DND-41 (cell line): ENCODE results near the gene ANKRD28.

Experiments used
- ATAC-seq: fragments of 200-7000 bp; cut with Tn5 transposase; 3 replicates; pipeline ENCODE4 v1.9.1; 2021; ENCODE audit warnings: low read depth; ENCODE audit not compliant: insufficient read depth
- DNase-seq: peaks from one replicate; pipeline ENCODE4 v3.0.0-alpha.2; 2020
- H2AFZ ChIP-seq: 2 replicates; pipeline ENCODE4 v1.6.0; 2012; ENCODE audit warnings: low read depth, low read length
- H3K27ac ChIP-seq: 2 replicates; pipeline ENCODE4 v1.5.1; 2012; ENCODE audit warnings: low read length, inconsistent platforms
- H3K27me3 ChIP-seq: fragments of 200-600 bp; sonication (generic); 2 replicates; pipeline ENCODE4 v1.6.0; 2012; ENCODE audit warnings: low read length, mild to moderate bottlenecking, inconsistent platforms; ENCODE audit not compliant: insufficient read depth, poor library complexity
- H3K36me3 ChIP-seq: 2 replicates; pipeline ENCODE4 v1.5.1; 2012; ENCODE audit warnings: low read length, inconsistent platforms; ENCODE audit not compliant: insufficient read depth
- H3K4me1 ChIP-seq: 2 replicates; pipeline ENCODE4 v1.5.1; 2012; ENCODE audit warnings: mild to moderate bottlenecking, low read length; ENCODE audit not compliant: insufficient read depth
- H3K4me2 ChIP-seq: 2 replicates; pipeline ENCODE4 v1.6.0; 2012; ENCODE audit warnings: mild to moderate bottlenecking, moderate library complexity, low read length, inconsistent platforms; ENCODE audit not compliant: insufficient read depth
- H3K4me3 ChIP-seq, 2 experiments: fragments of 200-600 bp in 1 of 2; shearing (Covaris generic) in 1 of 2; 2 replicates each; pipeline ENCODE4 v1.5.1; 2012 to 2016; ENCODE audit warnings: inconsistent platforms in 2 of 2, low read length in 2 of 2, mild to moderate bottlenecking in 2 of 2, low read depth in 1 of 2, moderate library complexity in 1 of 2
- H3K79me2 ChIP-seq: 2 replicates; pipeline ENCODE4 v1.6.0; 2012; ENCODE audit warnings: low read length, inconsistent platforms; ENCODE audit not compliant: insufficient read depth
- H3K9ac ChIP-seq: 2 replicates; pipeline ENCODE4 v1.6.0; 2012; ENCODE audit warnings: low read depth, mild to moderate bottlenecking, inconsistent platforms, low read length, moderate library complexity
- H3K9me3 ChIP-seq: 2 replicates; pipeline ENCODE4 v1.5.1; 2012; ENCODE audit warnings: low read length, moderate library complexity, mild to moderate bottlenecking, inconsistent platforms; ENCODE audit not compliant: insufficient read depth, severe bottlenecking
- H4K20me1 ChIP-seq: 2 replicates; pipeline ENCODE4 v1.6.0; 2012; ENCODE audit warnings: low read length; ENCODE audit not compliant: insufficient read depth
- CTCF ChIP-seq: IDR thresholded peaks from 2 replicates; pipeline ENCODE4 v1.5.1; 2012; ENCODE audit warnings: borderline replicate concordance, low read length, moderate library complexity, mild to moderate bottlenecking; ENCODE audit not compliant: poor library complexity, severe bottlenecking; ENCODE audit errors: extremely low read depth
- EZH2 ChIP-seq: IDR thresholded peaks from 3 replicates; pipeline ENCODE4 v1.6.1; 2012; ENCODE audit warnings: borderline replicate concordance, low read depth, mild to moderate bottlenecking, moderate library complexity, low read length, inconsistent platforms; ENCODE audit not compliant: severe bottlenecking

The ANKRD28 gene

GRCh38 chr3:15664144-15664543 is 133.6 kb downstream of the ANKRD28 start:
- Histone ChIP-seq H3K36me3 (peaks cover 37% of the 10 kb centered on the region), H3K27ac (peak overlapping the region; percentile 36), H2AFZ (no peak overlapping the region), H3K4me1 (peaks cover 40% of the 10 kb centered on the region), H4K20me1 (no peaks in the 10 kb centered on the region), H3K9me3 (no peaks in the 10 kb centered on the region), H3K4me3 (no peak overlapping the region), H3K79me2 (no peaks in the 10 kb centered on the region), H3K4me2 (no peak overlapping the region), H3K27me3 (no peaks in the 10 kb centered on the region), H3K9ac (no peak overlapping the region)
- TF ChIP-seq EZH2 (no peak), CTCF (no peak)
- no peak for DNase-seq
- no peak for ATAC-seq

- Histone ChIP-seq H3K27ac (peak overlapping the region; percentile 90), H2AFZ (no peak overlapping the region), H3K4me1 (peaks cover 47% of the 10 kb centered on the region), H3K9ac (peak overlapping the region; percentile 21; the same call in 1 of the 2 replicates), H3K4me2 (peak overlapping the region; percentile 56), H3K36me3 (peaks cover 13% of the 10 kb centered on the region), H3K27me3 (no peaks in the 10 kb centered on the region), H4K20me1 (no peaks in the 10 kb centered on the region), H3K79me2 (no peaks in the 10 kb centered on the region), H3K4me3 (no peak overlapping the region), H3K9me3 (peaks cover 36% of the 10 kb centered on the region)
- no peak for DNase-seq
- no peak for ATAC-seq
- TF ChIP-seq CTCF = no peak
- TF ChIP-seq EZH2 = no peak
These were observed 137.5 kb downstream of the ANKRD28 start for GRCh38 chr3:15660055-15660935.

- peak overlapping the region; percentile 90 for H3K27ac ChIP-seq
- peak; percentile 89 for ATAC-seq
These were observed 138.4 kb downstream of the ANKRD28 start for GRCh38 chr3:15659254-15659975.

More at GRCh38 chr3:15659254-15659975, 138.4 kb downstream of the ANKRD28 start:
- Histone ChIP-seq H3K79me2 (no peaks in the 10 kb centered on the region), H4K20me1 (no peaks in the 10 kb centered on the region), H3K4me3 (peak overlapping the region in 1 of 2 experiments; percentile 28; a peak in 2 of 4 replicates), H3K4me1 (peaks cover 47% of the 10 kb centered on the region), H2AFZ (no peak overlapping the region), H3K9ac (peak overlapping the region; percentile 21; the same call in 1 of the 2 replicates), H3K36me3 (peaks cover 13% of the 10 kb centered on the region), H3K4me2 (peak overlapping the region; percentile 56), H3K27me3 (no peaks in the 10 kb centered on the region), H3K9me3 (peaks cover 41% of the 10 kb centered on the region)
- peak; percentile 78 for DNase-seq
- TF ChIP-seq CTCF (no peak), EZH2 (no peak)
